Stomach (tissue), 4 donors: ENCODE data around the gene KIAA1671.

Experiments
- POLR2A ChIP-seq, 4 donors: fragments of 450-650 bp; IDR thresholded peaks; one replicate each; pipeline ENCODE4 v1.6.1; 2016; ENCODE audit warnings: antibody characterized with exemption in 4 of 4, control low read depth in 2 of 4, mild to moderate bottlenecking in 1 of 4, moderate library complexity in 1 of 4
- POLR2AphosphoS5 ChIP-seq, 3 donors: sonication (generic); formaldehyde crosslinking; IDR thresholded peaks; one replicate each; pipeline ENCODE4 v1.6.1; 2016; ENCODE audit warnings: antibody characterized with exemption in 3 of 3
- TF ChIP-seq, protein P1 (sequence below), 7 experiments: fragments of 450-650 bp in 4 of 7; fragments of 200-600 bp in 3 of 7; sonication (generic) in 3 of 7; IDR thresholded peaks; one replicate each; pipeline ENCODE4 v1.5.1; 2016 to 2019; ENCODE audit warnings: antibody characterized with exemption in 7 of 7, control low read depth in 2 of 7, mild to moderate bottlenecking in 1 of 7

DNA sequence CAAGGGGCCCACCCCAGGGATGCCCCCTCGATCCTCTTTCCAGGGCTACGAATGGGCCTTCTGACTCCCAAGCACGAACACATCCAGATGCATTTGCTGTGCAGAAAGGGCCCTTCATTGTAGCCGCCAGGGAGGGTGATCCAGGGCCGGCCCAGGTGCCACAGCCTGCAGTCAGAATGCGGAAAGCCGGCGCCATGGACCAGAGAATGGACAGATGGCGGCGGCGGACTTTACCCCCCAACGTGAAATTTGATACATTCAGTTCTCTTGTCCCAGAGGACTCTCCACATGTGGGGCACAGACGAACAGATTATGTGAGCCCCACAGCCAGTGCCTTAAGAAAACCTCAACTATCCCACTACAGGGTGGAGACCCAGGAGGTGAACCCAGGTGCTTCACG, 87.2 kb downstream of the KIAA1671 start:
- TF ChIP-seq POLR2AphosphoS5 (IDR thresholded peaks at IDR 0.05) (no peak), POLR2A (IDR thresholded peaks at IDR 0.05) (no peak)
- TF ChIP-seq, protein P1, sequence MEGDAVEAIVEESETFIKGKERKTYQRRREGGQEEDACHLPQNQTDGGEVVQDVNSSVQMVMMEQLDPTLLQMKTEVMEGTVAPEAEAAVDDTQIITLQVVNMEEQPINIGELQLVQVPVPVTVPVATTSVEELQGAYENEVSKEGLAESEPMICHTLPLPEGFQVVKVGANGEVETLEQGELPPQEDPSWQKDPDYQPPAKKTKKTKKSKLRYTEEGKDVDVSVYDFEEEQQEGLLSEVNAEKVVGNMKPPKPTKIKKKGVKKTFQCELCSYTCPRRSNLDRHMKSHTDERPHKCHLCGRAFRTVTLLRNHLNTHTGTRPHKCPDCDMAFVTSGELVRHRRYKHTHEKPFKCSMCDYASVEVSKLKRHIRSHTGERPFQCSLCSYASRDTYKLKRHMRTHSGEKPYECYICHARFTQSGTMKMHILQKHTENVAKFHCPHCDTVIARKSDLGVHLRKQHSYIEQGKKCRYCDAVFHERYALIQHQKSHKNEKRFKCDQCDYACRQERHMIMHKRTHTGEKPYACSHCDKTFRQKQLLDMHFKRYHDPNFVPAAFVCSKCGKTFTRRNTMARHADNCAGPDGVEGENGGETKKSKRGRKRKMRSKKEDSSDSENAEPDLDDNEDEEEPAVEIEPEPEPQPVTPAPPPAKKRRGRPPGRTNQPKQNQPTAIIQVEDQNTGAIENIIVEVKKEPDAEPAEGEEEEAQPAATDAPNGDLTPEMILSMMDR (IDR thresholded peaks at IDR 0.05) = no peak
